ENCODE results near the gene AKAP7.
"Not testable (repeated sequence)": the region's sequence is repeated elsewhere in the genome, so short reads cannot be mapped to it uniquely, and the experiment has no call there.

AKAP7 gene

DNA sequence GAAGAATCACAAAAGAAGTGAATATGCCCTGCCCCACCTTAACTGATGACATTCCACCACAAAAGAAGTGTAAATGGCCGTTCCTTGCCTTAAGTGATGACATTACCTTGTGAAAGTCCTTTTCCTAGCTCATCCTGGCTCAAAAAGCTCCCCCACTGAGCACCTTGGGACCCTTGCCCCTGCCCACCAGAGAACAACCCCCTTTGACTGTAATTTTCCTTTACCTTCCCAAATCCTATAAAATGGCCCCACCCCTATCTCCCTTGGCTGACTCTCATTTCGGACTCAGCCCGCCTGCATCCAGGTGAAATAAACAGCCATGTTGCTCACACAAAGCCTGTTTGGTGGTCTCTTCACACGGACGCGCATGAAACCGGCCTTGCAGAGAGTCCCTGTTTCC is 165.6 kb downstream of the AKAP7 start:
- DNase-seq = not testable (repeated sequence)

DNA sequence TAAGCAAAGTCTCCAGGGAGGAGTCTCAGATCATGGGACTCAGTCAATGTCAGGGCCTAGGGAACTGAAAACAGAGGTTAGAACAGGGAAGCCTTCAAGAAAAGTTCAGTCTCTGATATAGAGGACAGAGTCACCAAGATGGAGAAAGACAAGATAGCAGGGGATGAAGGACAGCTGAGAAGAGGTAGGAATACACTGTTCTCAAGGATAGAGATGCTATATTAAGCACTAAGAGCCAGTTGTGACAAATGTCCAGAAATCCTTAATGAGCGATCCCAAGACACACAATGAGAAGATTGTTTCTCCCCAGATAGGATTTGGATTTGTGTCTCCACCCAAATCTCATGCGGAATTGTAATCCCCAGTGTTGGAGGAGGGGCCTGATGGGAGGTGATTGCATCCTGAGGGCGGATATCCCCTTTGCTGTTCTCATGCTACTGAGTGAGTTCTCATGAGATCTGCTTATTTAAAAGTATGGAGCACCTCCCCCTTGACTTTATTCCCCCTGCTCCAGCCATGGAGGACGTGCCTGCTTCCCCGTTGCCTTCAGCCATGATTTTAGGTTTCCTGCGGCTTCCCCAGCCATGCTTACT is 168.2 kb downstream of the AKAP7 start:
- no peak for DNase-seq

DNA sequence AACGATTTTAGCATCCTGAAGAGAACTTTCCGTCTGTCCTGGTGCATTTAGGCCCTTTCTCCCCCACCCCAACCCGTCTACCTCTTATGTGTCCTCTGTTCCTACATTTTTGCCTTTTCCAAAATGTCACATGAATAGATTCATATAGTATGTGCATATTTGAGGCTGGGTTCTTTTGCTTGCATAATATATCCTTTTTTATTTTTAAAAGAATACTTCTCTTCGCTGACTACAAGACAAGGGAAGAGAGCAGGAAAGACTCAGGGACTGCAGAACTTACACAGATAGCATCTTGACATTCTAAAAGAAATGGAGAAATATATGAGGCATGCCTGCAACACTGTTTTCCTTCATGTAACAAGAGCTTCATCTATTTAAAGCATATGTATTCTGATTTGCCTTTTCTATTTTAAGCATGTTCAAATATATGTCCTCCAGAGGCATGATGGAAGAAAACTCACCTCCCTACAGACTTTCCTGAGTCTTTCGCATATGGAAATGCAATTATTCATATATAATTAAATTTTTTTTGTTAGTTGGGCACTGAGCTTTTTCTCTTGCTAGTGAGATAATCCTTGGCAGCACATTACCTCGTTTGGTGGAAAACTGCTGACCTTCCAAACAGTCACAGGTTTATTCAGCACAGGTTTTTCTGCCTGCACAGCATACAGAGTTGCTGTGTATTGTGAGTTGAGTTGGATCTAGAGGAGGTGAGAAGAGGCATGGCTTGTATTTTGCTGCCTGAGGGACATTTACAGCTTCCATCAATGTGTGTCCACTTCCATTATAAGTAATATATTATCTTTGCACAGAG is 170.0 kb downstream of the AKAP7 start:
- DNase-seq = no peak

DNA sequence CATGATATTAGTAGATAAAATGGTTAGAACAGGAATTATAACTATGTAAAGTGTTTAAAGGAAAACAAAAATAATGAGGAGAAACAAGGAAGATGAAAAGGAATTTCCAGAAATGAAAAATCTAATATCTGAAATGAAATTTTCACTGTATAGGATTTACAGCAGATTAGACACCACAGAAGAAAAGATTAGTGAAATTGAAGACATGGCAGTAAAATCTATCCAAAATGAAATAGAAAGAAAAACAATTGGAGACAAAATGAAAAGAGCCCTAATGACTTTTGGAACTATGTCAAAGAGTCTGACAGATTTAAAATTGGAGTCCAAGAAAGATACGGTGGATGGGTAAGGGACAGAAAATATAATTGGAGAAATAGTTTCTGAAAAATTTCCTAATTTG is 174.2 kb downstream of the AKAP7 start:
- no peak for DNase-seq

DNA sequence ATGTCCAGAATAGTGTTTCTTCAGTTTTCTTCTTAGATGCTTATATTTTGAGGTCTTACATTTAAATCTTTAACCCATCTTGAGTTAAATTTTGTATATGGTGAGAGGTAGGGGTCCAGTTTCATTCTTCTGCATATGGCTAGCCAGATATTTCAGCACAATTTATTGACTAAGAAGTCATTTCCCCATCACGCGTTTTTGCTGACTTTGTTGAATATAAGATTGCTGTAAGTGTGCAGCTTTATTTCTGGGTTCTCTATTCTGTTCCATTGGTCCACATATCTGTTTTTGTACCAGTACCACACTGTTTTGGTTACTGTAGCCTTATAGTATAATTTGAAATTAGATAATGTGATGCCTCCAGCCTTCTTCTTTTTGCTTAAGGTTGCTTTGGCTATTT is 179.6 kb downstream of the AKAP7 start:
- DNase-seq = no peak

DNA sequence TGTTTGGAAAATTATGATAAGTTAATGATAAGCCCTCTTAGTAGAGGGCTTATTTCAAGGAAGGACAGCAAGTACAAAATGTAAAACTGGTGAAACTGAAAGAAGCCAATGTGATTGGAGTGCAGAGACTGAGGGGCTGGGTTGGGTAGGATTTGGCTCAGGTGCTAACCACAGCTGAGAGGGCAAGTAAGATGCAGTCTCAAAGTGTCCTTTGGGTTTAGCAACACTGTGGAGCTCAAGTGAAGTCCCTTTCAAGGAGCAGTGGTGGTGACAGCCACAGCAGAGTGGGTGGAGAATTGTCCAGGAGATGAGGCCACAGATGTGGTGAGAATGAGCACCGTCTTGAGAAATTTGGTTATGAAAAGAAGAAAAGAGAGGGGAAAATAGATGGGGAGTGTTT is 181.4 kb downstream of the AKAP7 start:
- no peak for DNase-seq

DNA sequence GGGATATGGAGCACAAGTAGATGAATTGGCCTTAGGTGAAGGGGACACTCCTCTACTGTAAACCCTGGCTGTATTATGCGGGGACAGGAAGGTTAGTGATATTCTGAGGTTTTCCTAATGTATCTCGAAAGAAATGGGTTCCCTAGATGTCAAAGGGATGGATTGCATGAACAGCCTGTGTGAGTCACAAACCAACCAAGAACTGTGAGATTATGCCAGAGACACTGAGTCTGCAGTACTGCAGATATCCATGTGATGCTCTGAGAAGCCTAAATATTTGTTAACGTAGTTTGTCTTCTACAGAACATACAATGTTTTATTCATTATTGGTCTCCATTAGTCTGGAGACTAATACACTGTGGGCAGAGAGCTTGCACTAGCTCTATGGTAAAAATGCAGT is 182.2 kb downstream of the AKAP7 start:
- no peak for DNase-seq

DNA sequence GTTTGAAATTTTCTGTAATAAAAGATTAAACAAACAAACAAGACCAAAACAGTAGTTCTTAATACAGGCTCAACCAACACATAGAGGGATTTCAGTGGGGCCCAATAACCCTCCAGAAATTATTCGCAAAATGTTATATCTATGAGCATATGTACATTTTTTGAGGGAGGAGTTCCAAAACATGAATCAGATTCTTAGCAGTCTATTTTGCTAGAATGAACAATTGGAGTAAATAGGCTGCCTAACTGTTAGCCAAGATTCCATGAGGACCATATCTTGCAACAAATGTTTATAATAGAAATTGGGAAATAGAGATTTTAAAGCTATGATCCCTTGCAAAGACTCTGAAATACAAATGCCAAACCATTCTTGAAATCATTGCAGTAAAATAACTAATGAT is 186.3 kb downstream of the AKAP7 start:
- DNase-seq = no peak

DNA sequence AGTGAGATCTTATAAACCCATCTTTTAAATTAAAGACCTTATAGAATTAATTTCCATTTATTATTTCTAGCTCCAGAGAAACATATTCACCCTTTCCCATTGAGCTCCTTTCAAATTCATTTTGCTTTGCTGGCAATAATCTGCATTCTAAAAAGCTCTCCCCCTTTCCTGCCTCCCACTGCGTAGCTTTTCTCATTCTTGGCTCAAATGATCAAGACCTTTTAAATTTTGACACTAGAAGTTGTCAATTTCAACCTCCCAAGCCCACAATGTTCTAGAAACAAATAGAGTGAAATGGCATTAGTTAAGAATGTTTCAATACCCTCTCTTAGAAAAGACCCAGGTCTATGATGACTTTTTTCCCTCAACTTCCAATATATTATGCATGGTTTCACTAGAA is 186.9 kb downstream of the AKAP7 start:
- no peak for DNase-seq

DNA sequence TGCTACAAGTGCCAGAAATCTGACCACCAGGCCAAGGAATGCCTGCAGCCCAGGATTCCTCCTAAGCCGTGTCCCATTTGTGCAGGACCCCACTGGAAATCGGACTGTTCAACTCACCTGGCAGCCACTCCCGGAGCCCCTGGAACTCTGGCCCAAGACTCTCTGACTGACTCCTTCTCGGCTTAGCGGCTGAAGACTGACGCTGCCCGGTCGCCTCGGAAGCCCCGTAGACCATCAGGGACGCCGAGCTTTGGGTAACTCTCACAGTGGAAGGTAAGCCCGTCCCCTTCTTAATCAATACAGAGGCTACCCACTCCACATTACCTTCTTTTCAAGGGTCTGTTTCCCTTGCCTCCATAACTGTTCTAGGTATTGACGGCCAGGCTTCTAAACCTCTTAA is 190.4 kb downstream of the AKAP7 start:
- not testable (repeated sequence) for DNase-seq

DNA sequence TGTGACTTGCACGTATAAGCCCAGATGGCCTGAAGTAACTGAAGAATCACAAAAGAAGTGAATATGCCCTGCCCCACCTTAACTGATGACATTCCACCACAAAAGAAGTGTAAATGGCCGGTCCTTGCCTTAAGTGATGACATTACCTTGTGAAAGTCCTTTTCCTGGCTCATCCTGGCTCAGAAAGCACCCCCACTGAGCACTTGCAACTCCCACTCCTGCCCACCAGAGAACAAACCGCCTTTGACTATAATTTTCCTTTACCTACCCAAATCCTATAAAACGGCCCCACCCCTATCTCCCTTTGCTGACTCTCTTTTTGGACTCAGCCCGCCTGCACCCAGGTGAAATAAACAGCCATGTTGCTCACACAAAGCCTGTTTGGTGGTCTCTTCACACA is 193.5 kb downstream of the AKAP7 start:
- DNase-seq = not testable (repeated sequence)

DNA sequence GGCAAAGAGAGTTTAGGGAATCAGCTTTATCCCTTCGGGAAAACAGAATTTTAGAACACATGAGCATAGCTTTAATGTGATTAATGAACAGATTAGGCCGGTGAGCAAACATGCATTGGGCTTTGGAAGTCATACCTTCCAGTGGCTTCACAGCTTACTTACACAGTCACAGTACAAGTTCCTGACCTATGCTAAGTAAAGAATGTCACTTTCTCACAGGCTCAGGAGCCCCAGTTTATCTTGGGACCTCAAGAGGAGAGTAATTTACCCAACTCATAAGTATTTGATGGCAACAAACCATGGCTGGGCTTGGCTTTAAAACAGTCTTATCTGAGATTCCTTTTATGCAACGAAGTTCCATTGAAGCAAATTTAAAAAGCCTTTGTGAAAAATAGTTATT is 195.9 kb downstream of the AKAP7 start:
- DNase-seq = no peak

DNA sequence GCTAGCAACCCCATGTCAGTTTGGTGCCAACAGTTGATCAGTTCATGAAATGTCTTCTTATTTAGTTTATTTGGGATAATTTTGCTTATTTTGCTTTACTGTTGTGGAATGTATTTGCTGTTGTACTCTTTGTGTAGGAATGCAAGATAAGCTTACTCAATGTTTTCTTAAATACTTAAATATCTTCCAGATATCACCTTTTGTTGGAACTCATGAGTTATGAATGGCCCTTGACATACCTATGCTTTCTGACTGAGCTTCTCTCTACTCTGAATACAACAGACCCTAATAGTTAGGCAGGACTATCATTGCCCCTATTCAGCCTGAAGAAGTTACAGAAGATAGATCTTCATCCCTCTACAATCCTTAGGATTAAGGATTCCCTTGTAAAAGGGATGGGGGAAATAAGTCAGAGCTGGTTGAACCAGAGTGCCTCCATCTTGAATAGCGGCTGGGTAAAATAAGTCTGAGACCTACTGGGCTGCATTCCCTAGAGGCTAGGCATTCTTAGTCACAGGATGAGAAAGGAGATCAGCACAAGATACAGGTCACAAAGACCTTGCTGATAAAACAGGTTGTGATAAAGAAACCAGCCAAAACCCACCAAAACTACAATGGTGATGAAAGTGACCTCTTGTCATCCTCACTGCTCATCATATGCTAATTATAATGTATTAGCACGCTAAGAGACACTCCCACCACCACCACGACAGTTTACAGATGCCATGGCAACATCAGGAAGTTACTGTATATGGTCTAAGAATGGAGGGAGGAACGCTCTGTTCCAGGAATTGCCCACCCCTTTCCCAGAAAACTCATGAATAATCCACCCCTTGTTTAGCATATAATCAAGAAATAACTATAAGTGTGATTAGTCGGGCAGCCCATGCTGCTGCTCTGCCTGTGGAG is 196.9 kb downstream of the AKAP7 start:
- no peak for DNase-seq
